Mammary microvascular endothelial cell (primary cell): ENCODE measurements around the gene ZNF888. TPM values are rescaled to one million over a fixed set of nuclear protein-coding genes. Genes with fewer than 3 reads are reported as not detected.

Source experiments
- total RNA-seq: library from RNA; depleted of rRNA; stranded (reverse); fragments of >200 nt; gene quantifications from 2 replicates; pipeline ENCODE4 v1.2.3, GENCODE V29; 2015

The ZNF888 gene
- 3.9 and 8.3 TPM in 2 replicates for total RNA-seq

DNA sequence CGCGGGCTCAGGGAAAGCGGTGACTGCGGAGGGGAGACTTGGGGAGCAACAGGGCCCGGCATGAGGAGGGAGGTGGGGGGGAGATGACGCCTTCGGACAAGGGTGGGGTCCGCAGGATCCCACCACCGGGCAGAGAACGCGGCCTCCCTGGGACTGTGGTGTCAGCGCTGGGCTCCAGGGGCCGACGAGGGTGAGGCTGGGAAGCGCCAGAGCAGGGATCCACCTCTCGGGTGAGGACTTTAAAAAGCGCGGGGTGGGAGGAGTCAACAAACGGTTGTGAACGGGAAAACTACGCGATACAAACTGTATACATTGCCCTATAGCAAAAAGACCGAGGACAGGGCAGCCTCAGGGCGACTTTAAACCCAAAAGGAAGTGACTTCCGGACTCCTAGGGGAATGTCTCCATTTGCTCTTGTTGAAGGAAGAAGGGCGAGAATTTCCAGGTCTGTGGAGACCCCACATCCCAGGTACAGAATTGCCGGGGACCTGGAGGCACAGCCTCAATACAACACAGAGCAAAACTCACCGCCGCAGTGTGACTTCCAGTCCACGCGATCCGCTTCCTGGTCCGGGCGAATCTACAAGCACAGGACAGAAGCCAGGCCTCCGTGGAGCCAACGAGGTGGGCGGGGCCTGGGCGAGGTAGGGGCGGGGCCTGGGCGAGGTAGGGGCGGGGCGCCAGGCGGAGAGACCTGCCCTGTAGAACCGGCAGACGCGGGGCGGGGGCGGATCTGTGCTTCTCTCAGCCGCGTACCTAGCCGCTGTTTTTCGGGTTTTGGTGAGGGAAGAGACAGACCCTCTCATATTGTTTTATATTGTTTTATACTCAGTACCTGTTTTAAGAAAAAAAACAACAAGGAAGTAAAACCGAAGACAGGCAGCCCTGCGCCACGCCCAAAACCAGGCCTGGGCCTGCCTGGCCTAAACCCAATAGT, at the start of gene ZNF888:
Gene ZNF888 (minus strand): TSS at position 588 of the 937 bp plus-strand sequence. CDS start 5,555 bp downstream, outside the sequence.

DNA sequence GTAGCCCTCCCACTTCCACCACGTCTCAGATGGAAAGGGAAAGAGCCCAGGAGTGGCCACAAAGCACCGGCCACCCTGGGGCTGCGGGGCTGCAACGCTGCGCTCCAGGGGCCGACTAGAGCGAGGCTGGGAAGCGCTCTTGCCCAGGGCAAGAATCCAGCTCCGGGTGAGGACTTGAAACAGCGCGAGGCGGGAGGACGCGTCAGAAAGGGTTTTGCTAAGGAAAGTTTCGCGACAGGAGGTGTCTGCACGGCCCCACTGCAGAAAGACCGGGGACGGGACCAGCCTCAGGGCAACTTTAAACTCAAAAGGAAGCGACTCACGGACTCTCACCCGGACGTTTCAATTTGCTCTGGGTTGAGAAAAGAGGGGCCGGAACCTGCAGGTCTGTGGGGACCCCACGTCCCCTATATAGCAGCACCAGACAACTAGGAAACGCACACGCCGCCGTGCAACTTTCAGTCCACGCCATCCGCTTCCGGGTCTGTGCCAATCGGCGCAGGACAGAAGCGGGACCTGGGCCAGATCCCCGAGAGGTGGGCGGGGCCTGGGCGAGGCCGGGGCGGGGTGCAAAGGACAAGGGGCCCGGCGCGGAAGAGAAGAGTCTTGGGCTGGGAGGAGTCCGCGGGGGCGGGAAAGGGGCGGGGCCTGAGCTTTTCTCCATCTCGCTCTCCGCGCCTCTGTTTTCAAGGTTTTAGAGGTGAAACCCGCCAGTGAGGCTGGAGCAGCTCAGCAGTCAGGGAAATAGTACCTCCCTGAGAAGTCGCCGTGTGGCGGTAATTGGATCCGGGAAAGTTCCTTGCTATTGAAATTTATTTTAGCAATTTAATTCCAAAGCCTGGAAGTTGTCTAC, 39.4 kb upstream of the ZNF888 start, which contains the start of gene ZNF816:
Gene ZNF816 (minus strand): TSS at position 488 of the 853 bp plus-strand sequence. CDS start 6,792 bp downstream, outside the sequence.

DNA sequence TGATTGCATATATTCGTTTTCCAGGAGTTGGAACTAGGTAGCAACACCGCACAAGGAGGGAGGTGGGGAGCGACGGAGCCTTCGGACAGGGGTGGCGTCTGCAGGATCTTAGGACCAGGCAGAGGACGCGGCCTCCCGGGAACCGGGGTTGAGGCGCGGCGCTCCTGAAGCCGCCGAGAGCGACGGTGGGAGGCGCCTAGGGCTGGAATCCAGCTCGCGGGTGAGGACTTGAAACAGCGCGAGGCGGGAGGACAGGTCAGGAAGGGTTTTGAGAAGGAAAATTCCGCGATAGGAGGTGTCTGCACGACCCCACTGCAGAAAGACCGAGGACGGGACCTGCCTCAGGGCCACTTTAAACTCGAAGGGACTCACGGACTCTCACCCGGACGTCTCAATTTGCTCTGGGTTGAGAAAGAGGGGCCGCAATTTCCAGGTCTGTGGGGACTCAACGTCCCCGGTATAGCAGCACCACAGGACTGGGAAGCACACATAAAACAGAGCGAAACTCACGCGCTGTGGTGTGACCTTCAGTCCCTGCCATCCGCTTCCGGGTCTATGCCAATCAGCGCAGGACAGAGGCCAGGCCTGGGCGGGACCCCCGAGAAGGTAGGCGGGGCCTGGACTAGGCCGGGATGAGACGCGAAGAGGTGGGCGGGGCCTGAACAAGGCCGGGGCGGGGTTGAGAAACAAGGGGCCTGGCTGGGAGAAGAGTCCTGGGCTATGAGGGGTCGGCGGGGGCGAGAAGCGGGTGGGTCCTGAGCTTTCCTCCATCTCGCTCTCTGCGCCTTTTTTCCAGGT, 25.9 kb downstream of the ZNF888 start, which contains the start of gene ZNF320:
Gene ZNF320 (minus strand): TSS at position 498 of the 798 bp plus-strand sequence. CDS start 7,380 bp downstream, outside the sequence.

DNA sequence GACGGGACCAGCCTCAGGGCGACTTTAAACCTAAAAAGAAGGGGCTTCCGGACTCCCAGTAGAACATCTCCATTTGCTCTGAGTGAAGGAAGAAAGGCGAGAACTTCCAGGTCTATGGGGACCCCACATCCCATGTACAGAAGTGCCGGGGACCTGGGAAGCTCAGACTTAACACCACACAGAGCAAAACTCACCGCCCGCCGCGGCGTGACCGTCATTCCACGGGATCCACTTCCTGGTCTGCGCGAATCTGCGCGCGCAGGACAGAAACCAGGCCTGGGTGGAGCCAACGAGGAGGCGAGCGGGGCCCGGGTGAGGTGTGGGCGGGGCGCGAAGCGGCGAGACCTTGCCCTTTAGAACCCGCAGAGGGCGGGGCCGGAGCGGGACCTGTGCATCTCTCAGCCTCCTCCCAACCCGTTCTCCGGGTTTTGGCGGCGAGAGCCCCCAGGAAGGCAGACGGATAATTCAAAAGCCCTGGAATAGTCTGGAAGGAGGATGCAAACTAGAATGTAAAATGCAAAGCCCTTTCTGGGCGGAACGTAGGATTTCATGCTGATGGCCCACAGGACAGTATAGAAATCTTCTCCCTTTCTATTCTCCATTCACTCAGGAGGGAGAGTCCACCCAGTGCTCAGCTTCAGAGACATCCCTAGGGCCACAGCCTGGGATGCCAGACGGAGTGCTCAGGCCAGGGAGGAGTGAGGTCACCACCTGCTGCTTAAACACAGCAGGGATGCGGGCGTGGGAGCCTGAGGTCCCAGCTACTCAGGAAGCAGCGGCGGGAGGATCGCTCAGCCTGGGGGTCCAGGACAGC, 65.6 kb downstream of the ZNF888 start, which contains the start of gene ZNF468:
Gene ZNF468 (minus strand): TSS at position 242 of the 814 bp plus-strand sequence. CDS start 3,347 bp downstream, outside the sequence.

Other genes with a start within 250 kb of the ZNF888 start
- gene ZNF611, start 188.4 kb downstream of the ZNF888 start, total RNA-seq = 5.9 and 11.3 TPM in 2 replicates
- 2.5 and 4.0 TPM in 2 replicates for gene ZNF600, start 136.6 kb downstream of the ZNF888 start, total RNA-seq
- gene ZNF28, start 101.8 kb downstream of the ZNF888 start, total RNA-seq = 11.7 and 14.4 TPM in 2 replicates
- 12.3 and 12.5 TPM in 2 replicates for gene ZNF468, start 65.8 kb downstream of the ZNF888 start, total RNA-seq
- 4.3 and 9.0 TPM in 2 replicates for gene ZNF320, start 25.8 kb downstream of the ZNF888 start, total RNA-seq
- gene ZNF816, start 39.5 kb upstream of the ZNF888 start, total RNA-seq = 4.7 and 5.0 TPM in 2 replicates
- gene ERVV-1, start 90.5 kb upstream of the ZNF888 start, total RNA-seq = not detected in 2 replicates
- not detected in 2 replicates for gene ERVV-2, start 121.3 kb upstream of the ZNF888 start, total RNA-seq
- gene ZNF160, start 180.0 kb upstream of the ZNF888 start, total RNA-seq = 13.2 and 17.8 TPM in 2 replicates
- 4.8 and 5.3 TPM in 2 replicates for gene ZNF415, start 209.5 kb upstream of the ZNF888 start, total RNA-seq
- 10.1 and 10.6 TPM in 2 replicates for gene ZNF347, start 235.6 kb upstream of the ZNF888 start, total RNA-seq